22Rv1 (cell line): Measurements from ENCODE around the gene CACHD1.

Experiments used
- H3K27ac ChIP-seq: fragments of 450-650 bp; 2 replicates; pipeline ENCODE4 v1.5.1; 2017
- CTCF ChIP-seq: fragments of 450-650 bp; IDR thresholded peaks from 2 replicates; pipeline ENCODE4 v1.5.1; 2017; ENCODE audit warnings: mild to moderate bottlenecking
- ZFX ChIP-seq: fragments of 450-650 bp; IDR thresholded peaks from 2 replicates; pipeline ENCODE4 v1.6.1; 2017; ENCODE audit warnings: antibody characterized with exemption, borderline replicate concordance

Gene CACHD1

GRCh38 chr1:64624808-64625207 is 154.9 kb downstream of the CACHD1 start:
- TF ChIP-seq ZFX (no peak), CTCF (no peak)
- no peak overlapping the region for H3K27ac ChIP-seq

GRCh38 chr1:64630611-64631010 is 160.7 kb downstream of the CACHD1 start:
- TF ChIP-seq CTCF: no peak
- no peak for TF ChIP-seq ZFX

GRCh38 chr1:64631346-64632034 is 161.6 kb downstream of the CACHD1 start:
- no peak overlapping the region for H3K27ac ChIP-seq
- TF ChIP-seq ZFX (no peak), CTCF (no peak)

More at GRCh38 chr1:64630611-64631010, 160.7 kb downstream of the CACHD1 start:
- no peak overlapping the region for H3K27ac ChIP-seq

GRCh38 chr1:64632936-64633335 is 163.0 kb downstream of the CACHD1 start:
- no peak overlapping the region for H3K27ac ChIP-seq
- TF ChIP-seq ZFX (no peak), CTCF (no peak)

- no peak overlapping the region for H3K27ac ChIP-seq
- no peak for TF ChIP-seq ZFX
- no peak for TF ChIP-seq CTCF
Observed at GRCh38 chr1:64645735-64646134, 175.8 kb downstream of the CACHD1 start.

GRCh38 chr1:64650411-64650810 is 180.5 kb downstream of the CACHD1 start:
- TF ChIP-seq ZFX: no peak
- TF ChIP-seq CTCF: no peak
- H3K27ac ChIP-seq: no peak overlapping the region

GRCh38 chr1:64651841-64652240 is 181.9 kb downstream of the CACHD1 start:
- TF ChIP-seq ZFX: no peak
- no peak overlapping the region for H3K27ac ChIP-seq

- no peak for TF ChIP-seq ZFX
- no peak for TF ChIP-seq CTCF
- H3K27ac ChIP-seq: no peak overlapping the region
Observed at GRCh38 chr1:64653466-64653865, 183.5 kb downstream of the CACHD1 start.
